Breast epithelium (tissue), 4 donors: ENCODE results near the gene PLEKHG4B. TPM values are rescaled to one million over a fixed set of nuclear protein-coding genes. Genes with fewer than 3 reads are reported as not detected.
A peak's percentile ranks its signal among the peaks of the same experiment; 100 is the strongest.

Experiments
- DNase-seq, 2 donors: peaks; one replicate each; pipeline ENCODE4 v3.0.0-alpha.2; 2019; ENCODE audit warnings: low spot score in 2 of 2
- H3K27ac ChIP-seq, 2 donors: fragments of 200-600 bp; sonication (generic) in 1 of 2; one replicate each; pipeline ENCODE4 v1.5.1; 2016 to 2019; ENCODE audit warnings: mild to moderate bottlenecking in 1 of 2
- H3K27me3 ChIP-seq, 2 donors: fragments of 200-600 bp; sonication (generic) in 1 of 2; one replicate each; pipeline versions ENCODE4 v1.5.1 to v1.6.0; 2017 to 2019; ENCODE audit warnings: control low read depth in 1 of 2, mild to moderate bottlenecking in 1 of 2
- H3K36me3 ChIP-seq: fragments of 200-600 bp; one replicate; pipeline ENCODE4 v1.5.1; 2019
- H3K4me1 ChIP-seq, 2 donors: fragments of 200-600 bp; sonication (generic); one replicate each; pipeline ENCODE4 v1.5.1; 2016 to 2019; ENCODE audit warnings: control low read depth in 1 of 2
- H3K4me3 ChIP-seq, 3 donors: fragments of 200-600 bp; sonication (generic); 1 replicate in 2 of 3; 2 replicates in 1 of 3; pipeline ENCODE4 v1.5.1; 2016 to 2019; ENCODE audit warnings: mild to moderate bottlenecking in 3 of 3, moderate library complexity in 2 of 3
- H3K9me3 ChIP-seq, 2 donors: fragments of 200-600 bp; sonication (generic) in 1 of 2; one replicate each; pipeline ENCODE4 v1.5.1; 2016 to 2019; ENCODE audit warnings: control low read depth in 1 of 2
- CTCF ChIP-seq, 3 donors: fragments of 450-650 bp; IDR thresholded peaks; one replicate each; pipeline ENCODE4 v1.5.1; 2016 to 2017; ENCODE audit warnings: antibody characterized with exemption in 3 of 3, mild to moderate bottlenecking in 3 of 3, moderate library complexity in 3 of 3
- POLR2A ChIP-seq: fragments of 450-650 bp; IDR thresholded peaks from one replicate; pipeline ENCODE4 v1.6.1; 2016; ENCODE audit warnings: antibody characterized with exemption, mild to moderate bottlenecking, moderate library complexity
- POLR2AphosphoS5 ChIP-seq, 3 donors: sonication (generic); formaldehyde crosslinking; IDR thresholded peaks; one replicate each; pipeline ENCODE4 v1.6.1; 2017; ENCODE audit warnings: antibody characterized with exemption in 3 of 3
- intact Hi-C: fragments of 100-400 bp; cut with DNase I; formaldehyde crosslinking; loops from one replicate; pipeline ENCODE4 v1.15.1; 2023; ENCODE audit warnings: low total_unique reads
- total RNA-seq, 3 donors: library from RNA; depleted of rRNA; stranded (reverse); fragments of >200 nt; gene quantifications; one replicate each; pipeline ENCODE4 v1.1.0, GENCODE V29; 2016

The PLEKHG4B gene
- total RNA-seq, 3 donors from 2014 or later = 4.3 to 5.4 TPM; not detected in 1

- Histone ChIP-seq H3K27ac (peak overlapping the region in 1 of 2 donors; percentile 48), H3K4me3 (peak overlapping the region in 2 of 3 donors; percentile 15 to 44), H3K36me3 (no peaks in the 10 kb centered on the region), H3K27me3 (no peaks in the 10 kb centered on the region), H3K4me1 (no peaks in the 10 kb centered on the region), H3K9me3 (no peaks in the 10 kb centered on the region)
- intact Hi-C loops = no loop called here
- TF ChIP-seq POLR2A = no peak
- no peak for TF ChIP-seq POLR2AphosphoS5 (IDR thresholded peaks at IDR 0.05)
- peak; percentile 55 to 61 for DNase-seq
These were observed 77.2 kb downstream of the PLEKHG4B start for GRCh38 chr5:169071-169727.

GRCh38 chr5:169728-170094, 77.7 kb downstream of the PLEKHG4B start:
- H3K27ac ChIP-seq = peak overlapping the region in 1 of 2 donors; percentile 48
- no peaks in the 10 kb centered on the region for H3K4me1 ChIP-seq
- no peaks in the 10 kb centered on the region for H3K9me3 ChIP-seq
- no peak for DNase-seq
- H3K27me3 ChIP-seq = no peaks in the 10 kb centered on the region
- intact Hi-C loops = no loop called here
- no peaks in the 10 kb centered on the region for H3K36me3 ChIP-seq
- H3K4me3 ChIP-seq = peak overlapping the region in 2 of 3 donors; percentile 15 to 44
- TF ChIP-seq POLR2A (no peak), CTCF (IDR thresholded peaks at IDR 0.05) (no peak)

GRCh38 chr5:170971-171800, 79.2 kb downstream of the PLEKHG4B start:
- Histone ChIP-seq H3K36me3 (no peaks in the 10 kb centered on the region), H3K9me3 (no peaks in the 10 kb centered on the region), H3K4me3 (no peak overlapping the region), H3K27me3 (no peaks in the 10 kb centered on the region), H3K4me1 (no peaks in the 10 kb centered on the region), H3K27ac (no peak overlapping the region)
- TF ChIP-seq POLR2A = no peak
- no peak for TF ChIP-seq POLR2AphosphoS5 (IDR thresholded peaks at IDR 0.05)
- peak in 1 of 2 donors; percentile 46 for DNase-seq
- intact Hi-C loops = no loop called here

- TF ChIP-seq CTCF (IDR thresholded peaks at IDR 0.05) (no peak), POLR2A (no peak), POLR2AphosphoS5 (IDR thresholded peaks at IDR 0.05) (no peak)
- Histone ChIP-seq H3K9me3 (no peaks in the 10 kb centered on the region), H3K4me3 (no peak overlapping the region), H3K27me3 (no peaks in the 10 kb centered on the region), H3K36me3 (no peaks in the 10 kb centered on the region), H3K4me1 (no peaks in the 10 kb centered on the region), H3K27ac (no peak overlapping the region)
- DNase-seq = peak in 1 of 2 donors; percentile 47
- intact Hi-C loops = no loop called here
These were observed 79.9 kb downstream of the PLEKHG4B start for GRCh38 chr5:171801-172331.

- no peak for DNase-seq
- Histone ChIP-seq H3K27ac (no peak overlapping the region), H3K27me3 (no peaks in the 10 kb centered on the region), H3K9me3 (no peaks in the 10 kb centered on the region), H3K4me3 (no peak overlapping the region), H3K4me1 (no peaks in the 10 kb centered on the region), H3K36me3 (no peaks in the 10 kb centered on the region)
- intact Hi-C loops = no loop called here
- no peak for TF ChIP-seq CTCF (IDR thresholded peaks at IDR 0.05)
- TF ChIP-seq POLR2A = no peak
- no peak for TF ChIP-seq POLR2AphosphoS5 (IDR thresholded peaks at IDR 0.05)
These were observed 80.5 kb downstream of the PLEKHG4B start for GRCh38 chr5:172421-172820.

GRCh38 chr5:172841-173251, 80.9 kb downstream of the PLEKHG4B start:
- Histone ChIP-seq H3K27ac (no peak overlapping the region), H3K36me3 (no peaks in the 10 kb centered on the region), H3K9me3 (no peaks in the 10 kb centered on the region), H3K27me3 (no peaks in the 10 kb centered on the region), H3K4me1 (no peaks in the 10 kb centered on the region), H3K4me3 (no peak overlapping the region)
- intact Hi-C loops = no loop called here
- TF ChIP-seq POLR2AphosphoS5 (IDR thresholded peaks at IDR 0.05) (no peak), CTCF (IDR thresholded peaks at IDR 0.05) (no peak), POLR2A (no peak)
- peak in 1 of 2 donors; percentile 48 for DNase-seq
